ENCODE results near the gene PDE4C.

DNA sequence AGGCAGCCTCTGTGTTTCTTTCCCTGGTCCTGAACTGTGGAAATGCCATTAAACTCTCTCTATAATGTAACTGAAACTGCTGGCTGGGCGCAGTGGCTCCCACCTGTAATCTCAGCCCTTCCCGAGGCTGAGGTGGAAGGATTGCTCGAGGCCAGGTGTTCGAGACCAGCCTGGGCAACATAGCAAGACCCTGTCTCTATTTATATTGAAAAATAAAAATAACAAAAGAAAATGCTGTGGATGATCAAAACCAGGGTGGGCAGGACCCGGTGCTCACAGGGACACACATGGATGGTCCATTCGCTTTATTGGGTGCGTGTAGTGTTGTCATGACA lies 29.8 kb downstream of the PDE4C start:
- TF ChIP-seq, protein P1, sequence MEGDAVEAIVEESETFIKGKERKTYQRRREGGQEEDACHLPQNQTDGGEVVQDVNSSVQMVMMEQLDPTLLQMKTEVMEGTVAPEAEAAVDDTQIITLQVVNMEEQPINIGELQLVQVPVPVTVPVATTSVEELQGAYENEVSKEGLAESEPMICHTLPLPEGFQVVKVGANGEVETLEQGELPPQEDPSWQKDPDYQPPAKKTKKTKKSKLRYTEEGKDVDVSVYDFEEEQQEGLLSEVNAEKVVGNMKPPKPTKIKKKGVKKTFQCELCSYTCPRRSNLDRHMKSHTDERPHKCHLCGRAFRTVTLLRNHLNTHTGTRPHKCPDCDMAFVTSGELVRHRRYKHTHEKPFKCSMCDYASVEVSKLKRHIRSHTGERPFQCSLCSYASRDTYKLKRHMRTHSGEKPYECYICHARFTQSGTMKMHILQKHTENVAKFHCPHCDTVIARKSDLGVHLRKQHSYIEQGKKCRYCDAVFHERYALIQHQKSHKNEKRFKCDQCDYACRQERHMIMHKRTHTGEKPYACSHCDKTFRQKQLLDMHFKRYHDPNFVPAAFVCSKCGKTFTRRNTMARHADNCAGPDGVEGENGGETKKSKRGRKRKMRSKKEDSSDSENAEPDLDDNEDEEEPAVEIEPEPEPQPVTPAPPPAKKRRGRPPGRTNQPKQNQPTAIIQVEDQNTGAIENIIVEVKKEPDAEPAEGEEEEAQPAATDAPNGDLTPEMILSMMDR (IDR thresholded peaks at IDR 0.05; ENCODE audit: poor library complexity, severe bottlenecking) = no peak
- no peak for TF ChIP-seq EZH2 (IDR thresholded peaks at IDR 0.05; ENCODE audit: borderline replicate concordance, insufficient read depth, low read length, poor library complexity, severe bottlenecking)
- TF ChIP-seq, protein P2, sequence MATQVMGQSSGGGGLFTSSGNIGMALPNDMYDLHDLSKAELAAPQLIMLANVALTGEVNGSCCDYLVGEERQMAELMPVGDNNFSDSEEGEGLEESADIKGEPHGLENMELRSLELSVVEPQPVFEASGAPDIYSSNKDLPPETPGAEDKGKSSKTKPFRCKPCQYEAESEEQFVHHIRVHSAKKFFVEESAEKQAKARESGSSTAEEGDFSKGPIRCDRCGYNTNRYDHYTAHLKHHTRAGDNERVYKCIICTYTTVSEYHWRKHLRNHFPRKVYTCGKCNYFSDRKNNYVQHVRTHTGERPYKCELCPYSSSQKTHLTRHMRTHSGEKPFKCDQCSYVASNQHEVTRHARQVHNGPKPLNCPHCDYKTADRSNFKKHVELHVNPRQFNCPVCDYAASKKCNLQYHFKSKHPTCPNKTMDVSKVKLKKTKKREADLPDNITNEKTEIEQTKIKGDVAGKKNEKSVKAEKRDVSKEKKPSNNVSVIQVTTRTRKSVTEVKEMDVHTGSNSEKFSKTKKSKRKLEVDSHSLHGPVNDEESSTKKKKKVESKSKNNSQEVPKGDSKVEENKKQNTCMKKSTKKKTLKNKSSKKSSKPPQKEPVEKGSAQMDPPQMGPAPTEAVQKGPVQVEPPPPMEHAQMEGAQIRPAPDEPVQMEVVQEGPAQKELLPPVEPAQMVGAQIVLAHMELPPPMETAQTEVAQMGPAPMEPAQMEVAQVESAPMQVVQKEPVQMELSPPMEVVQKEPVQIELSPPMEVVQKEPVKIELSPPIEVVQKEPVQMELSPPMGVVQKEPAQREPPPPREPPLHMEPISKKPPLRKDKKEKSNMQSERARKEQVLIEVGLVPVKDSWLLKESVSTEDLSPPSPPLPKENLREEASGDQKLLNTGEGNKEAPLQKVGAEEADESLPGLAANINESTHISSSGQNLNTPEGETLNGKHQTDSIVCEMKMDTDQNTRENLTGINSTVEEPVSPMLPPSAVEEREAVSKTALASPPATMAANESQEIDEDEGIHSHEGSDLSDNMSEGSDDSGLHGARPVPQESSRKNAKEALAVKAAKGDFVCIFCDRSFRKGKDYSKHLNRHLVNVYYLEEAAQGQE (IDR thresholded peaks at IDR 0.05; ENCODE audit: borderline replicate concordance) = no peak
- TF ChIP-seq RAD21 (conservative IDR thresholded peaks at IDR 0.05) = no peak
- no peak for TF ChIP-seq SMC3 (conservative IDR thresholded peaks at IDR 0.05; ENCODE audit: poor library complexity)
- no peak for TF ChIP-seq POLR2AphosphoS5 (IDR thresholded peaks at IDR 0.05)

All from neural cell (in vitro differentiated cells).